Activated naive CD4-positive, alpha-beta T cell treated with anti-CD3 and anti-CD28 coated beads for 36 hours (primary cell): ENCODE data around the gene SELENON. TPM values are rescaled to one million over a fixed set of nuclear protein-coding genes. Genes with fewer than 3 reads are reported as not detected.

Experiments used
- CTCF ChIA-PET: fragments of 350-600 bp; sonication (Branson Sonifier 250); formaldehyde crosslinking; loops from one replicate; lab custom pipeline; 2021; ENCODE audit warnings: antibody characterized with exemption; lab: Charles Lee
- DNase-seq: peaks from one replicate; pipeline ENCODE4 v3.0.0-alpha.2; 2020
- H3K27ac Mint-ChIP-seq: one replicate; pipeline ENCODE4 v1.8.0; 2021; ENCODE audit warnings: mild to moderate bottlenecking, mixed read lengths
- H3K27me3 Mint-ChIP-seq: one replicate; pipeline ENCODE4 v1.8.0; 2021; ENCODE audit warnings: low read depth, mixed read lengths
- H3K36me3 Mint-ChIP-seq: one replicate; pipeline ENCODE4 v1.8.0; 2021; ENCODE audit warnings: low read depth, mixed read lengths
- H3K4me1 Mint-ChIP-seq: one replicate; pipeline ENCODE4 v1.8.0; 2021; ENCODE audit warnings: low read depth, mixed read lengths
- H3K4me3 Mint-ChIP-seq: one replicate; pipeline ENCODE4 v1.8.0; 2021; ENCODE audit warnings: mild to moderate bottlenecking, moderate library complexity, mixed read lengths
- H3K9me3 Mint-ChIP-seq: one replicate; pipeline ENCODE4 v1.8.0; 2021; ENCODE audit warnings: mixed read lengths
- intact Hi-C: fragments of 100-400 bp; cut with micrococcal nuclease; formaldehyde crosslinking; loops from one replicate; pipeline ENCODE4 v1.15.1; 2023
- total RNA-seq, 2 experiments: library from RNA; stranded (reverse); gene quantifications; one replicate each; pipeline ENCODE4 v1.2.3, GENCODE V29; 2021

The SELENON gene
- total RNA-seq, 2 experiments from 2014 or later: 27.8 to 28.6 TPM

DNA sequence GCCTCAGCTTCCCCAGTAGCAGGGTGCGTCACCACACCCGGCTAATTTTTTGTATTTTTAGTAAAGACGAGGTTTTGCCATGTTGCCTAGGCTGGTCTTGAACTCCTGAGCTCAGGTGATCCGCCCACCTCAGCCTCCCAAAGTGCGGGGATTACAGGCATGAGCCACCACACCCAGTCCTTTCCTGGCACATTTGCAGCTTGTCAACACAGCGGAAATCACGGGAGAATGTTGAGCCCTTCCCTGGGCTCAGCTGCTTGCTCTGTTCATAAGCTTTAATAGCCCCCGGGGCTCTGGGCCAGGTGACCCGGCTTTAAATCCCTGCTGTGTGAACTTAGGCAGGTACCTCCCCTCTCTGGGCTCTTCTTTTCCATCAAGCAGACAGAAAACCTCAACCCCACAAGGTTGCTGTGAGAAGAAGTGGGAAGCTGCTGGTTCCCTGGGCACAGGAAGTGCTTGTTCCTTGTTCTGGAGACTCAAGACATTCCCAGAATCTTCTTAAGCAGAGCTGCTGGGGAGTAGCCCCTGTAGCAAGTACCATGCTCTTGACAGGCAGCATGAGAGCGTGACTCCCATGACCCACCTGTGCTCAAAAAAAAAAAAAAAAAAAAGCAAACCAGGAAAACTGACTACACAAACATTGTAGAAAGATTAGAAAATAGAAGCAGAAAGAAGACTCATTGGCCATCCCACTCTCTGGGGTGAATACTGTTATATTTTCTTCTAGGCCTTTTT lies 14.5 kb upstream of the SELENON start:
- no peak overlapping the region for H3K27ac Mint-ChIP-seq
- no peak for DNase-seq
- no peaks in the 10 kb centered on the region for H3K27me3 Mint-ChIP-seq
- CTCF ChIA-PET: interaction anchor here (0.6 kb wide), 1 partner anchor 558 kb away, joined by 5 read pairs; no protein-coding TSS in a partner anchor
- intact Hi-C loops: no loop called here
- H3K4me1 Mint-ChIP-seq: peaks cover 4% of the 10 kb centered on the region
- no peak overlapping the region for H3K4me3 Mint-ChIP-seq
- no peaks in the 10 kb centered on the region for H3K36me3 Mint-ChIP-seq
- H3K9me3 Mint-ChIP-seq: no peaks in the 10 kb centered on the region

DNA sequence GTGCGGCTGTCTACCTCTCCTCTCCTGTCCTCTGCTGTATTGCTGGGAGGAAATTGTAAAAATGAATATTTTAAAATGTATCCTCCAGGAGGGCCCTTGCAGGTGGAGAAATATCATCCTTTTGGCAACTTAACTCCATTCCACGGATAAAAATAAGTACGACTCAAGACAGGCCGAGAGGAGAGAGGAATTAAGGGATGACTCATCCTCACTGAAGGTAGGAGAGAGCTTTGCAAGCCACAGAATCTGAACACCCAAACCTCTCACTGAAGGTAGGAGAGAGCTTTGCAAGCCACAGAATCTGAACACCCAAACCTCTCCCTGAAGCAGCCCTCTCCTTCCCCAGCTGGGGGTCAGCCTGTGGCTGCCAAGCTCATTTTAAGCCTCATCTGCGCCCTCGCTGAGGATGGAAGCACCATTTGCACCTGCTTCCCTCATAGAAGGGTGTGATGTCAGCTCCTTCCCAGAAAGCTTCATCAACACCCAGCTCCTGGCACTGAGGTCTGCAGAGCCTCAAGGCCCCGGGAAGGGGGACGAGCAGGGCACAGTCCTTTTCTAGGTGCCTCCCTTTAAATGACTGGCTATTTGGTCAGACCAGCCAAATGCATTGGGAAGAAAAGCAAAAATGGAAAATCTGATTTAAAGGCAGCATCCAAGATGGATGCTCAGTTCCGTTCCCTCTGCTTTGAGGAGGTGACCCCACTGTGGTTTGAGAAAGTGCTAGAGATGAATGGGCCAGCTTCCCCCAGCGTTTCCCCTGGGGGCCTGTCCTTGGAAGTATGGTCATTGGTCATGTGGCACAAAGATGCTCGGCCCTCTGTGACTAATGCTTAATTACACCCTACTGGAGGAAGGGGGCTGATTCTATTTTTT lies 12.9 kb upstream of the SELENON start:
- Mint-ChIP-seq H3K27me3 (no peaks in the 10 kb centered on the region), H3K36me3 (no peaks in the 10 kb centered on the region), H3K27ac (no peak overlapping the region), H3K4me1 (peaks cover 4% of the 10 kb centered on the region), H3K4me3 (no peak overlapping the region), H3K9me3 (no peaks in the 10 kb centered on the region)
- intact Hi-C loops: no loop called here
- CTCF ChIA-PET: interaction anchor here (0.6 to 1.7 kb wide), 5 partner anchors 9 to 360 kb away, joined by 3 to 7 read pairs (median 4); no protein-coding TSS in a partner anchor
- DNase-seq: no peak

DNA sequence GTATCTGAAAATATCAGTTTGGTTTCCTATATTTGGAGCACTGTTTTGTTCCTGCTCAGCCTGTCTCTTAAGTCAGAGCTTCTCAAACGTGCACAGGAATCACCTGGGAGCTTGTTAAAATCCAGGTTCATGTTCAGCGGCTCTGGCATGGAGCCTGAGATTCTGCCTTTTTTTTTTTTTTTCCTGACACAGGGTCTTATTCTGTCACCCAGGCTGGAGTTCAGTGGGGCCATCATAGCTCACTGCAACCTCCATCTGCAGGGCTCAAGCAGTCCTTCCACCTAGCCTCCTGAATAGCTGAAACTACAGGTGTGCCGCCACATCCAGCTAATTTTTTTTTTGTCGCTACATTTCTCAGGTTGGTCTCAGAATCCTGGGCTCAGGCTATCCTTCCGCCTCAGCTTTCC lies 12.2 kb upstream of the SELENON start:
- no peak overlapping the region for H3K27ac Mint-ChIP-seq
- CTCF ChIA-PET: interaction anchor here (0.6 to 1.7 kb wide), 5 partner anchors 8 to 360 kb away, joined by 3 to 7 read pairs (median 4); no protein-coding TSS in a partner anchor
- H3K9me3 Mint-ChIP-seq: no peaks in the 10 kb centered on the region
- no peak for DNase-seq
- peaks cover 4% of the 10 kb centered on the region for H3K4me1 Mint-ChIP-seq
- no peaks in the 10 kb centered on the region for H3K27me3 Mint-ChIP-seq
- intact Hi-C loops: no loop called here
- no peaks in the 10 kb centered on the region for H3K36me3 Mint-ChIP-seq
- H3K4me3 Mint-ChIP-seq: no peak overlapping the region

DNA sequence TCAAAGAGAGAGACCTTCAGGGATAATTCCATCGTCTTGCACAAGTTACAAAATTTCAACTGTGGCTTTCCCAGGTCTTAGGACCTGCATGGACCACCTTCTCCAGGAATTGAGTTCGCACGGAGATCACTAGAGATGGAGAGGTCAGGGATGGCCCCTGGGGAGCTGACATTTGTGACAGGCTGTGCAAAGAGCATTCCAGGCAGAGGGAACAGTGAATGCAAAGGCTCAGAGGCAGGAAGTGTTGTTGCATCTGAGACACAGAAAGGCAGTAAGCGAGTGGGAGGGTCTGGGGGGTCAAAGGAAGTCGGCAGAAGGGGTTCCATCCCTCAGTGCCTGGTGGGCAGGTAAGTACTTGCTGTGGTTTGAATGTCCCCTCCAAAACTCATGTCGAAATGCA lies 9.5 kb upstream of the SELENON start:
- Mint-ChIP-seq H3K36me3 (no peaks in the 10 kb centered on the region), H3K4me3 (no peak overlapping the region), H3K27me3 (no peaks in the 10 kb centered on the region), H3K4me1 (peaks cover 19% of the 10 kb centered on the region), H3K27ac (no peak overlapping the region), H3K9me3 (no peaks in the 10 kb centered on the region)
- DNase-seq: no peak
- CTCF ChIA-PET: no interaction called here
- intact Hi-C loops: no loop called here

DNA sequence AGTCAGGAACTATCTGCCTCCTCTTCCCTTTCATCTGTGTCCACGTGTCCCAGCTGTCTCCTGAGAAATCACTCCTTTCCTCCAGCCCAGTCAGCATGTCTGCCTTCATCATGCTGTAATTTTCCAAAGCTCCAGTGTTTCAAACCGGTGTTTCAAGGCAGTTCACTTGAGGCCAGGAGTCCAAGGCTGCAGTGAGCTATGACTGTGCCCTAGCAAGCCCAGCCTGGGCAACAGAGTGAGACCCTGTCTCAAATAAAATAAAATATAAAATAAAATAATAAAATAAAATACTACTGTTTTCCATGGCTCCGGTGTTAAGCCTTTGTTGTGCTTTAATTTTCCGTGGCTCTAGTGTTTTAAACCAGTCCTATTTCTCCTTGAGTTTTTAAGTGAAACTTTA lies 7.9 kb upstream of the SELENON start:
- Mint-ChIP-seq H3K4me3 (no peak overlapping the region), H3K27ac (no peak overlapping the region), H3K27me3 (no peaks in the 10 kb centered on the region), H3K36me3 (no peaks in the 10 kb centered on the region), H3K4me1 (peaks cover 32% of the 10 kb centered on the region), H3K9me3 (no peaks in the 10 kb centered on the region)
- intact Hi-C loops: no loop called here
- CTCF ChIA-PET: interaction anchor here (1.4 to 5.5 kb wide), 2 partner anchors 9 to 182 kb away, joined by 4 to 46 read pairs; no protein-coding TSS in a partner anchor
- DNase-seq: no peak

DNA sequence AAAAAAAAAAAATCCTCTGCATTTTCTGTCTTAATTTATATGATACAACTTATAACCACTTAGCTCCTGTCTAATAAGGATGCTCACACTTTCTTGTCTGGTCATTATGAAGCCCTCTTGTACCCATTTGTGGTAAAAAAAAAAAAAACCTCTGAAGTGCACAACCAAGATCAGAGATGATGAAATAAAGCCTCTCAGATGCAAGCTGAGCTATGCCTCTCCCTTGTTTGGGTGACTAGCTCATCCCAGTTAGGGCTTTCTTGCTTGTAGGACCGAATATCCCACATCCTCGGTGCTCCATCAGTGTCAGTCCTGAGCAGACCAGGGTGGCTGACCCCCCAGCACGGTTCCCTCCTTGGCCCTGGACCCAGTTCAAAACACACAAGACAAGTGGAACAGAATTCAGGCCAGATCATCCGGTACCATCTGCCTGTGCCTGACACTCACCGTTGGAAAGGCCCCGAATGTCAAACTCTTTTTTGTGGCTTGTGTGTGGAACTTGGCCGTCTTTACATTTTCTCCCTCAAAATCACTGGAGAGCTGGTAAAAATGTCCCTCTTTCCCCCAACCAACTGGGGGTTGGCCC lies 6.3 kb upstream of the SELENON start:
- H3K27me3 Mint-ChIP-seq: no peaks in the 10 kb centered on the region
- no peak overlapping the region for H3K27ac Mint-ChIP-seq
- no peak for DNase-seq
- H3K9me3 Mint-ChIP-seq: no peaks in the 10 kb centered on the region
- intact Hi-C loops: no loop called here
- CTCF ChIA-PET: interaction anchor here (0.6 to 5.5 kb wide), 7 partner anchors 8 to 273 kb away, joined by 3 to 46 read pairs (median 4); no protein-coding TSS in a partner anchor
- no peaks in the 10 kb centered on the region for H3K36me3 Mint-ChIP-seq
- H3K4me3 Mint-ChIP-seq: no peak overlapping the region
- peaks cover 41% of the 10 kb centered on the region for H3K4me1 Mint-ChIP-seq

DNA sequence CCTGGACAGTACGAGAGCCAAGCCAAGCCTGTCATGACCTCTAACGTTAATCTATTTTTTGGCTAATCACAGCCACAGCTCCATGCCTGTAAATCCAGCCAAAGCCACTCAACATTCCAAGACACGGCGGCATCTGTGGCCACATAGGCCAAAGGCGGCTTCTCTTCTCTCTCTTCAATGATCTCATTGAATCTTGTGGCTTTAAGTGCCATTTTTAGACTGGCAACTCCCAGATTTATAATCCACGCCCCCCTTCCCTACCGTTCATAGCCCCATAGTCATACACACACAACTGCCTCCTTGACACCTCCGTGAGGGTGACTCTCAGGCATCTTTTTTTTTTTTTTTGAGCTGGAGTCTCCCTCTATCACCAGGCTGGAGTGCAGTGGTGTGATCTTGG lies 5.7 kb upstream of the SELENON start:
- DNase-seq: no peak
- no peak overlapping the region for H3K4me3 Mint-ChIP-seq
- peak overlapping the region; percentile 2 for H3K27ac Mint-ChIP-seq
- intact Hi-C loops: no loop called here
- CTCF ChIA-PET: interaction anchor here (1.2 to 5.5 kb wide), 4 partner anchors 20 to 184 kb away, joined by 3 to 46 read pairs (median 4); no protein-coding TSS in a partner anchor
- no peaks in the 10 kb centered on the region for H3K36me3 Mint-ChIP-seq
- H3K4me1 Mint-ChIP-seq: peaks cover 41% of the 10 kb centered on the region
- H3K9me3 Mint-ChIP-seq: no peaks in the 10 kb centered on the region
- no peaks in the 10 kb centered on the region for H3K27me3 Mint-ChIP-seq

DNA sequence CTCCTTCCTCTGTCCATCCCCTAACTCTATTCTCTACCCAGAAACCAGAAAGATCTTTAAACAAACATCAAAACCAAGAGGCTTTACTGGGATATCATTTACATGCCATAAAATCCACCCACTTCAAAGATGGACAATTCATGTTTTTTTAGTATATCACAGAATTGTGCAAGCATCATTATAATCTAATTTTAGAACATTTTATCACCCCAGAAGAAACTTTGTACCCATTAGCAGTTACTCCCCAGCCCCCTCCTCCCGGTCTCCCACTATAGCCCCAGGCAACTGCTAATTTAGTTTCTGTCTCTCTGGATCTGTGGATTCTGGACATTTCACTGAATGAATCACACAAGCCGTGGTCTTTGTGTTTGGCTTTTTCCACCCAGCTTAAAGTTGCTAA lies 4.8 kb upstream of the SELENON start:
- H3K9me3 Mint-ChIP-seq: no peaks in the 10 kb centered on the region
- DNase-seq: no peak
- CTCF ChIA-PET: interaction anchor here (0.7 to 5.5 kb wide), 8 partner anchors 15 to 245 kb away, joined by 3 to 46 read pairs (median 6); no protein-coding TSS in a partner anchor
- intact Hi-C loops: loop anchor here (5.0 kb wide), 3 partner anchors 83 to 248 kb away; no protein-coding TSS in a partner anchor
- no peak overlapping the region for H3K27ac Mint-ChIP-seq
- H3K36me3 Mint-ChIP-seq: no peaks in the 10 kb centered on the region
- H3K27me3 Mint-ChIP-seq: no peaks in the 10 kb centered on the region
- peaks cover 45% of the 10 kb centered on the region for H3K4me1 Mint-ChIP-seq
- H3K4me3 Mint-ChIP-seq: no peak overlapping the region

DNA sequence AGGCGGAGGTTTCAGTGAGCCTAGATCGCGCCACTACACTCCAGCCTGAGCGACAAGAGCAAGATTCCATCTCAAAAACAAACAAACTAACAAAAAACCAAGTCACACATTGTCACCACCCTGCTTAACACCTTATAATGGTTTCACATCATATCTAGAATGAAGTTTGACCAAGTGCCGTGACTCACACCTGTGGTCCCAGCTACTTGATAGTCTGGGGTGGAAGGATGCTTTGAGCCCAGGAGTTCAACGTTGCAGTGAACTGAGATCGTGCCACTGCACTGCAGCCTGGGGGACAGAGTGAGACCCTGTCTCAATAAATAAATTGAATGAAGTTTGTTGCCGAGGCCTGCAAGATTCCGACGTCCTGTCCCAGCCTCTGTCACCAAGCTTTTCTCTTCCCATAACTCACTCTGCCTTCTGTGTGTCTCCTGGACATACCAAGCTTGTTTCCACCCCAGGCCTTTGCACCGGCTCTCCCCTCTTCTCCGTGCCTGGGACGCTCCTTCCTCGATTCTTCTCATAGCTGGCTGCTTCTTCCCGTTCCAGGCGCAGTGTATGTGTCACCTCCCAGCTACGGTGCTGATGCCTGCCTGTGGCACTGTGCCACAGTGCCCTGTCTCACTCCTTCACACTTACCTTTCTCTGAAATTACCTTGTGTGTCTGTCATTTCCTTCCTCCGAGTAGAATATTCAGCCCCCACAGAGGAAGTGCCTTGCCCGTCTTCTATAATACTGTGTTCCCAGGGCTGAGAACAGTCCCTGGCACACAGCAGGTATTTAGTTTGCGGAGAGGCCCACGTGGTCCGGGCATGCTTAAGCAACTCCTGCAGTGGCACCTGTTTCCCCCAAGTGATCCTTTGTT lies 3.8 kb upstream of the SELENON start:
- DNase-seq: peak; percentile 72

DNA sequence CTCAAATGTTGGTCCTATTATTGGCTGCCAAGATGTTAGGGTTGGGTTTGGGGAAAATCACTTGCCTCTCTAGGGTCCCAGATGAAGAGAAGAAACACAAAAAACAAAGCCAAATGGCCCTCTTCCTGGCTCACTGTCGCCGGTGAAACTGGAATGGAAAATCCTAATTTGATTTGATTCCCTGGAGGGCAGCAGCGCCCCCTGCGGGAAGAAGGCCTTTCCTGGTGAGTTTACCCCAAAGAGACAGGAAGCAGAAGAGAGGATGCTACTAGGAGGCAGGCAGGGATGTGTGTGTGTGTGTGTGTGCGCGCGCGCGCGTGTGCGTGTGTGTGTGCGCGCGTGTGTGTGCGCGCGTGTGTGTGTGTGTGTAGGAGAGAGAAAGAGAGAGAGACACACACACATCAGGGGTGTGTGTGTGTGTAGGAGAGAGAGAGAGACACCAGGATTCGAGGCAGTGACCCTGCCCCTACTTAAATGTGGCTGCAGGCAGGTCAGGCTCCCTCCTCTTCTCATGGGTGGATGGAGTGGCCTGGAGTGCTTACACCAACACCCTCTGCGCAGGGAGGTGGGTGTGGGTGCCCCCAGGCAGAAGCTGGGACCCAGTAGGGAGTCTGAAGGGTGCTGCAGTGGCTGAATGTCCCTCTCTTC lies 3.1 kb upstream of the SELENON start:
- peak overlapping the region; percentile 75 for H3K27ac Mint-ChIP-seq
- peaks cover under 1% of the 10 kb centered on the region for H3K9me3 Mint-ChIP-seq
- intact Hi-C loops: loop anchor here (1.0 to 5.0 kb wide), 8 partner anchors 22 to 250 kb away; no protein-coding TSS in a partner anchor
- H3K4me1 Mint-ChIP-seq: peaks cover 58% of the 10 kb centered on the region
- peak; percentile 96 for DNase-seq
- CTCF ChIA-PET: interaction anchor here (0.7 to 5.5 kb wide), 21 partner anchors 17 to 293 kb away, joined by 3 to 46 read pairs (median 4); partner anchors contain the start of gene MTFR1L
- no peaks in the 10 kb centered on the region for H3K27me3 Mint-ChIP-seq
- peak overlapping the region; percentile 76 for H3K4me3 Mint-ChIP-seq
- peaks cover 1% of the 10 kb centered on the region for H3K36me3 Mint-ChIP-seq

More for the DNA sequence above, 3.8 kb upstream of the SELENON start:
- H3K4me1 Mint-ChIP-seq: peaks cover 52% of the 10 kb centered on the region
- peaks cover 1% of the 10 kb centered on the region for H3K36me3 Mint-ChIP-seq
- CTCF ChIA-PET: interaction anchor here (0.6 to 5.5 kb wide), 19 partner anchors 9 to 292 kb away, joined by 3 to 46 read pairs (median 5); no protein-coding TSS in a partner anchor
- intact Hi-C loops: loop anchor here (1.0 to 5.0 kb wide), 8 partner anchors 21 to 249 kb away; no protein-coding TSS in a partner anchor
- peak overlapping the region; percentile 75 for H3K27ac Mint-ChIP-seq
- H3K27me3 Mint-ChIP-seq: no peaks in the 10 kb centered on the region
- H3K4me3 Mint-ChIP-seq: peak overlapping the region; percentile 76
- H3K9me3 Mint-ChIP-seq: no peaks in the 10 kb centered on the region
